Measurements from ENCODE around the gene VCL. TPM values are rescaled to one million over a fixed set of nuclear protein-coding genes. Genes with fewer than 3 reads are reported as not detected.
A peak's percentile ranks its signal among the peaks of the same experiment; 100 is the strongest.

VCL gene
- total RNA-seq, 2 experiments from 2014 or later: 27.8 to 29.2 TPM

GRCh38 chr10:74081941-74082718, 84.2 kb downstream of the VCL start:
- Mint-ChIP-seq H3K27ac (no peak overlapping the region), H3K4me1 (ENCODE audit: low read depth) (peaks cover 45% of the 10 kb centered on the region), H3K9me3 (no peaks in the 10 kb centered on the region), H3K27me3 (no peaks in the 10 kb centered on the region), H3K36me3 (peaks cover 6% of the 10 kb centered on the region), H3K4me3 (no peak overlapping the region)
- intact Hi-C loops (cut with micrococcal nuclease): loop anchor here (1.0 to 2.0 kb wide), 2 partner anchors 83 to 196 kb away; partner anchors contain the start of gene VCL
- ChIA-PET CTCF (interaction anchor here (0.6 to 6.2 kb wide), 34 partner anchors 9 to 225 kb away, joined by 3 to 75 read pairs (median 4); partner anchors contain the start of gene VCL), POLR2A (no interaction called here)
- DNase-seq: no peak

- no peaks in the 10 kb centered on the region for H3K9me3 Mint-ChIP-seq
- POLR2A ChIA-PET: no interaction called here
- intact Hi-C loops (cut with micrococcal nuclease): no loop called here
These were observed 85.4 kb downstream of the VCL start for GRCh38 chr10:74083304-74083703.

GRCh38 chr10:74084955-74085354, 87.0 kb downstream of the VCL start:
- peaks cover 21% of the 10 kb centered on the region for H3K4me1 Mint-ChIP-seq (ENCODE audit: low read depth)
- POLR2A ChIA-PET: no interaction called here
- peaks cover 6% of the 10 kb centered on the region for H3K36me3 Mint-ChIP-seq
- no peaks in the 10 kb centered on the region for H3K9me3 Mint-ChIP-seq
- no peak for DNase-seq
- no peak overlapping the region for H3K4me3 Mint-ChIP-seq
- no peak overlapping the region for H3K27ac Mint-ChIP-seq
- intact Hi-C loops (cut with micrococcal nuclease): no loop called here
- CTCF ChIA-PET: no interaction called here
- H3K27me3 Mint-ChIP-seq: no peaks in the 10 kb centered on the region

More at GRCh38 chr10:74083304-74083703, 85.4 kb downstream of the VCL start:
- Mint-ChIP-seq H3K4me3 (no peak overlapping the region), H3K4me1 (ENCODE audit: low read depth) (peaks cover 36% of the 10 kb centered on the region), H3K36me3 (peaks cover 4% of the 10 kb centered on the region), H3K27ac (no peak overlapping the region), H3K27me3 (no peaks in the 10 kb centered on the region)
- CTCF ChIA-PET: interaction anchor here (0.9 to 6.2 kb wide), 5 partner anchors 72 to 203 kb away, joined by 3 to 49 read pairs (median 6); no protein-coding TSS in a partner anchor
- no peak for DNase-seq

- Mint-ChIP-seq H3K27me3 (no peaks in the 10 kb centered on the region), H3K4me1 (ENCODE audit: low read depth) (peaks cover 10% of the 10 kb centered on the region), H3K27ac (no peak overlapping the region), H3K36me3 (peaks cover 9% of the 10 kb centered on the region), H3K4me3 (no peak overlapping the region), H3K9me3 (no peaks in the 10 kb centered on the region)
- CTCF ChIA-PET: no interaction called here
- no peak for DNase-seq
- POLR2A ChIA-PET: no interaction called here
- intact Hi-C loops (cut with micrococcal nuclease): no loop called here
These were observed 88.4 kb downstream of the VCL start for GRCh38 chr10:74086317-74086716.

- H3K9me3 Mint-ChIP-seq: no peaks in the 10 kb centered on the region
- peaks cover 10% of the 10 kb centered on the region for H3K4me1 Mint-ChIP-seq (ENCODE audit: low read depth)
- no peaks in the 10 kb centered on the region for H3K27me3 Mint-ChIP-seq
- intact Hi-C loops (cut with micrococcal nuclease): no loop called here
- no peak overlapping the region for H3K27ac Mint-ChIP-seq
- no peak overlapping the region for H3K4me3 Mint-ChIP-seq
- H3K36me3 Mint-ChIP-seq: peaks cover 12% of the 10 kb centered on the region
- DNase-seq: no peak
- ChIA-PET CTCF (interaction anchor here (0.9 kb wide), 1 partner anchor 203 kb away, joined by 3 read pairs; no protein-coding TSS in a partner anchor), POLR2A (no interaction called here)
These were observed 90.8 kb downstream of the VCL start for GRCh38 chr10:74088722-74089121.

- Mint-ChIP-seq H3K36me3 (peaks cover 25% of the 10 kb centered on the region), H3K27me3 (no peaks in the 10 kb centered on the region), H3K27ac (no peak overlapping the region), H3K4me3 (no peak overlapping the region), H3K9me3 (no peaks in the 10 kb centered on the region), H3K4me1 (ENCODE audit: low read depth) (no peaks in the 10 kb centered on the region)
- ChIA-PET POLR2A (interaction anchor here (1.6 kb wide), 1 partner anchor 13 kb away, joined by 4 read pairs; no protein-coding TSS in a partner anchor), CTCF (interaction anchor here (0.6 to 2.1 kb wide), 2 partner anchors 11 to 152 kb away, joined by 3 to 10 read pairs; no protein-coding TSS in a partner anchor)
- intact Hi-C loops (cut with micrococcal nuclease): no loop called here
- DNase-seq: no peak
These were observed 94.5 kb downstream of the VCL start for GRCh38 chr10:74092372-74092771.

GRCh38 chr10:74093530-74094164, 95.7 kb downstream of the VCL start:
- CTCF ChIA-PET: interaction anchor here (1.0 to 3.9 kb wide), 2 partner anchors 9 to 207 kb away, joined by 3 to 14 read pairs; no protein-coding TSS in a partner anchor
- H3K4me1 Mint-ChIP-seq (ENCODE audit: low read depth): no peaks in the 10 kb centered on the region
- H3K27ac Mint-ChIP-seq: no peak overlapping the region
- H3K36me3 Mint-ChIP-seq: peaks cover 33% of the 10 kb centered on the region
- intact Hi-C loops (cut with micrococcal nuclease): no loop called here
- H3K27me3 Mint-ChIP-seq: no peaks in the 10 kb centered on the region
- no peak overlapping the region for H3K4me3 Mint-ChIP-seq
- POLR2A ChIA-PET: no interaction called here
- no peak for DNase-seq
- H3K9me3 Mint-ChIP-seq: no peaks in the 10 kb centered on the region

- ChIA-PET CTCF (interaction anchor here (0.8 to 3.9 kb wide), 3 partner anchors 8 to 208 kb away, joined by 3 to 14 read pairs (median 3); no protein-coding TSS in a partner anchor), POLR2A (no interaction called here)
- peaks cover 33% of the 10 kb centered on the region for H3K36me3 Mint-ChIP-seq
- H3K4me3 Mint-ChIP-seq: no peak overlapping the region
- H3K27me3 Mint-ChIP-seq: no peaks in the 10 kb centered on the region
- no peaks in the 10 kb centered on the region for H3K4me1 Mint-ChIP-seq (ENCODE audit: low read depth)
- no peak overlapping the region for H3K27ac Mint-ChIP-seq
- no peaks in the 10 kb centered on the region for H3K9me3 Mint-ChIP-seq
- intact Hi-C loops (cut with micrococcal nuclease): no loop called here
- DNase-seq: no peak
These were observed 96.3 kb downstream of the VCL start for GRCh38 chr10:74094231-74094630.

GRCh38 chr10:74096777-74097176, 98.9 kb downstream of the VCL start:
- Mint-ChIP-seq H3K27me3 (no peaks in the 10 kb centered on the region), H3K36me3 (peaks cover 28% of the 10 kb centered on the region), H3K4me1 (ENCODE audit: low read depth) (no peaks in the 10 kb centered on the region), H3K27ac (no peak overlapping the region), H3K4me3 (no peak overlapping the region), H3K9me3 (no peaks in the 10 kb centered on the region)
- intact Hi-C loops (cut with micrococcal nuclease): no loop called here
- no peak for DNase-seq
- CTCF ChIA-PET: interaction anchor here (3.9 kb wide), 1 partner anchor 211 kb away, joined by 14 read pairs; no protein-coding TSS in a partner anchor
- POLR2A ChIA-PET: no interaction called here

GRCh38 chr10:74097776-74098175, 99.9 kb downstream of the VCL start:
- ChIA-PET CTCF (interaction anchor here (0.6 to 1.3 kb wide), 2 partner anchors 209 to 212 kb away, joined by 3 read pairs; no protein-coding TSS in a partner anchor), POLR2A (no interaction called here)
- intact Hi-C loops (cut with micrococcal nuclease): no loop called here
- no peaks in the 10 kb centered on the region for H3K9me3 Mint-ChIP-seq
- H3K27me3 Mint-ChIP-seq: no peaks in the 10 kb centered on the region
- H3K4me3 Mint-ChIP-seq: no peak overlapping the region
- peak overlapping the region; percentile 23 for H3K27ac Mint-ChIP-seq
- H3K4me1 Mint-ChIP-seq (ENCODE audit: low read depth): no peaks in the 10 kb centered on the region
- peaks cover 25% of the 10 kb centered on the region for H3K36me3 Mint-ChIP-seq
- DNase-seq: no peak

GRCh38 chr10:74099420-74099819, 101.5 kb downstream of the VCL start:
- Mint-ChIP-seq H3K36me3 (peaks cover 24% of the 10 kb centered on the region), H3K27ac (no peak overlapping the region), H3K4me1 (ENCODE audit: low read depth) (no peaks in the 10 kb centered on the region), H3K9me3 (no peaks in the 10 kb centered on the region), H3K27me3 (no peaks in the 10 kb centered on the region), H3K4me3 (no peak overlapping the region)
- POLR2A ChIA-PET: no interaction called here
- CTCF ChIA-PET: interaction anchor here (0.6 to 2.0 kb wide), 6 partner anchors 18 to 483 kb away, joined by 3 to 10 read pairs (median 4); no protein-coding TSS in a partner anchor
- DNase-seq: no peak
- intact Hi-C loops (cut with micrococcal nuclease): no loop called here

GRCh38 chr10:74099836-74100235, 101.9 kb downstream of the VCL start:
- Mint-ChIP-seq H3K36me3 (peaks cover 24% of the 10 kb centered on the region), H3K27ac (no peak overlapping the region), H3K4me1 (ENCODE audit: low read depth) (no peaks in the 10 kb centered on the region), H3K4me3 (no peak overlapping the region), H3K27me3 (no peaks in the 10 kb centered on the region), H3K9me3 (no peaks in the 10 kb centered on the region)
- POLR2A ChIA-PET: no interaction called here
- CTCF ChIA-PET: interaction anchor here (0.6 to 2.0 kb wide), 4 partner anchors 26 to 483 kb away, joined by 3 to 10 read pairs (median 3); no protein-coding TSS in a partner anchor
- no peak for DNase-seq
- intact Hi-C loops (cut with micrococcal nuclease): no loop called here
